Neural progenitor cell (in vitro differentiated cells): ENCODE results near the gene PLOD3.

ENCODE experiments used
- CTCF ChIP-seq: fragments of 200-600 bp; sonication (generic); IDR thresholded peaks from 2 replicates; pipeline ENCODE4 v1.5.1; 2017; ENCODE audit warnings: antibody characterized with exemption, mild to moderate bottlenecking
- EZH2 ChIP-seq: fragments of 200-600 bp; sonication (generic); IDR thresholded peaks from 2 replicates; pipeline ENCODE4 v1.6.1; 2017; ENCODE audit warnings: antibody characterized with exemption, mild to moderate bottlenecking, moderate library complexity
- EZH2phosphoT487 ChIP-seq: fragments of 200-600 bp; sonication (generic); IDR thresholded peaks from 2 replicates; pipeline ENCODE4 v1.6.1; 2017; ENCODE audit warnings: antibody characterized with exemption

- TF ChIP-seq CTCF (no peak), EZH2 (no peak), EZH2phosphoT487 (no peak)
Measured at GRCh38 chr7:101233907-101234547, 16.6 kb upstream of the PLOD3 start.
